GM18508 (cell line): Measurements from ENCODE around the gene ADCYAP1R1.
"Not testable (repeated sequence)": the region's sequence is repeated elsewhere in the genome, so short reads cannot be mapped to it uniquely, and the experiment has no call there.

Experiments
- ATAC-seq: cut with Tn5 transposase; IDR thresholded peaks from one replicate; pipeline ENCODE4 v1.9.1; 2021; ENCODE audit warnings: moderate number of reproducible peaks; ENCODE audit not compliant: insufficient read depth, unreplicated experiment

The ADCYAP1R1 gene

DNA sequence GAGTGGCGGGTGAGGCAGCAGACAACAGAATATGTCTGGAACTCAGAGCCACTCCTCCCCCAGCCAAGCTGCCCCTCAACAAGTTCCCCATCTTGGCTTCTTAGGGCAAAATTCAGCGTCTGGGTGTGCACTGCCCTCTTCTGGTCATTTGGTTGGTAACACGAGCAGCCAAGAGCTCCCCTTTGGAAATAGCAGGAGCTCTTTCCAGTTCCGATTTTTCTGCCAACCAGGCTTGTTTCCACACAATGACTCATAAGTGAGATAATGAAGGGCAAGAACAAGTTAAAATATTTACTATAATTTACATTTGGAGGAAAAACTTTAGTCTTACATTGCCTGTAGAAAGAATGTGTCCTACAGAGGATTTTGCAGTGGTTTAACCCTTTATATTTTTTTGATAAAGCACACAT lies 70.5 kb downstream of the ADCYAP1R1 start:
- ATAC-seq, result no peak

- ATAC-seq, result no peak
Observed at GRCh38 chr7:31123321-31123720, 71.2 kb downstream of the ADCYAP1R1 start.

GRCh38 chr7:31123726-31124125 lies 71.6 kb downstream of the ADCYAP1R1 start:
- ATAC-seq, result no peak

DNA sequence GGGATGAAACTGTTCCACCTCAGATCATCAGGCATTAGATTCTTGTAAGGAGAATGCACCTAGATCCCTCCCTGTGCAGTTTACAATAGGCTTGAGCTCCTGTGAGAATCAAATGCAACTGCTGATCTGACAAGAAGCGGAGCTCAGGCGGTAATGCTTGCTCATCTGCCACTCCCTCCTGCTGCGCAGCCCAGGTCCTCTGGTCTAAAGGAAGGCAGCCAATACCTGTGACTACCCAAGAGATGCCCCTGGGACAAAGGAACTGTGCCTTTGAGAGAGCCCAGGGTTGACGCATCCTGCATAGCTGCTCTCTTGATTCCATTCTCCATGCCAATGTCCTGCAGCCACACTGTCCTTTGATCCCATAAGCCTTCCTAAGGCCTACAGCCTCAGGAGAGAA lies 73.1 kb downstream of the ADCYAP1R1 start:
- ATAC-seq, result no peak

DNA sequence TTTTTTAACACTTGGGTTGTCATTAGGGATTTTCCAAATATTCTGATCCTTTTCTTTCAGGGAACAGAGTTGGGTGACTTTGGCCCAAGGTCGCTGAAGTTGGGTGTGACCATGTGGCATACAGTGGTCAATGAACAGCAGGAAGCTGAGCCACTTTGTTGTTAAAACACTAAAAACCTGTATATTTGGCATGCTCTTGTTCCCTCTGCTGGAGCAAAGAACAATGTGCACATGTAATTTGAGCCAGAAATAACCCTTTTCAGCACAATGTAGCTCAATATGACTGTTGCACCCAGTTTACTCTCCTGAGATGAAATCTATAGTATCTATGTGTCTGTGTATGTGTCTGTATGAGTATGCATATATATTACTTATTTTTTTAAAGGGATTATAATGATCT lies 74.9 kb downstream of the ADCYAP1R1 start:
- no peak for ATAC-seq

- ATAC-seq, result no peak
Observed at GRCh38 chr7:31129067-31129466, 77.0 kb downstream of the ADCYAP1R1 start.

DNA sequence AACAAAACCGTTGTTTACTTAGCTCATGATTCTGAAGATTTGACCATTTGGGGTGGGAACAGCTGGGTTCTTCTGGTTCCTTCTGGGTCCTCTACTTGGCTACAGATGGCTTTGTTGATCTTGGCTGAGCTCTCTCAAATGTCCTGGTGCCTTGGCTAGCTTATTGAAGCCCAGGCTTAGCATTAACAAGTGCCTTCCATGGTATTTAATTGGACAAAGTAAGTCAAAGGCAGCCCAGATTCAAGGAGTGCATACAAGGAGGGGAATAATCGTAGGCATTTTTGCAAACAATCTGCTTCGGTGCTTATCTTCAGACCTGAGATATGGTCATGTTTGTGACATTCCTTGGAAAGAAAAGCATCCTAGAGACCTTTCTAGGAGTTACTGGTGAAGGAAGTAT lies 81.4 kb downstream of the ADCYAP1R1 start:
- ATAC-seq, result no peak

DNA sequence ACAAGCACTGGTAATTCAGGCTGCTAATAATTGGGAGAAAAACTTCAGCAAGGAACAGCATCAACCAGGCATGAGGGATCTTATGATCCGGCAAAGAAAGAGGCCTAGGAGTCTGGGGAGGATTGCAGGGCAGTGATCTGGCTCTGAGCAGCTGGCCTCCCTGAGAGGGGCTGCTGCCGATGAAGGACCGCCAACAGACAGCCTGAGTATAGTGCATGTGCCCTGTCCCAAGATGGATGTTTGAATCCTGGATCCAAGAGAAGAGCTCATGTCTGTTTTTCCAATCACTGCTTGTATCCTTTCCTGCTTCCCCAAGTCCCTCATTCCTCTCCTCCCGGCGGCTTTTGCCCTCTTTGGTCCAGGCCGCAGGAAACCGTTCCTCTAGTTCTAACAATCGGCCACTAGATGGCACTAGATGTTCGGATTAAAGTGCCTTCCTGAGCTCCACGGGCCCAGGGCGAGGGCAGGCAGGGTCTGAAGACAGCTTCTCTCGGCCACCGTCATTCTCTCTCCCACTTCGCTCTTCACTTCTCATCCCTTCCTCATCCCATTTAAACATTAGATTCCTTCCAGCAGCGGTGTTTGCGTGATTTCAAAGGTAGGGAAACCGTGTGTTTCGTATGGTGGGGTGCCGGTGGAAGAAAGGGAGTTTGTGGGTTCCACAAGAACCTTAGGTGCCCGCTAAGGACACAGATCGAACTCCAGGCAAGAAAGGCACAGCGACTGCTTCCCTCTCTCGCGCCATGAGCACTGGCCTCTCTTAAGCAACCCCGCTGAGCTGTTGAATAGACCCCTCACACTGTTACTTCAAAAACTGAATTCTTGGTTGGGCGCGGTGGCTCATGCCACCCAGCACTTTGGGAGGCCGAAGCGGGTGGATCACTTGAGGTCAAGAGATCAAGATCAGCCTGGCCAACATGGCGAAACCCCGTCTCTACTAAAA lies 82.4 kb downstream of the ADCYAP1R1 start:
- no peak for ATAC-seq

DNA sequence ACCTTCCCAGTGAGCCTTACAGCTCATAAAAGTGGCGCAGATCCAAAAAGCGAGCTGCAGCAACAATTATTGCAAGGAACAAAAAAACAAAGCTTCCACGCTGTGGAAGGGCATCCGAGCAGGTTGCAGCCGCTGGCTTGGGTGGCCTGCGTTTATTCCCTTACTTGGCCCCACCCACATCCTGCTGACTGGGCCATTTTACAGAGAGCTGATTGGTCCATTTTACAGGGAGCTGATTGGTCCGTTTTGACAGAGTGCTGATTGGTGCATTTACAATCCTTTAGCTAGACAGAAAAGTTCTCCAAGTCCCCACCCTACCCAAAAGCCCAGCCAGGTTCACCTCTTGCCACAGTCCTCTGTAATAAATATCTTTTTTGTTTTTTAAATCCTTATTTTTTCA lies 85.1 kb downstream of the ADCYAP1R1 start:
- no peak for ATAC-seq

- no peak for ATAC-seq
Observed at GRCh38 chr7:31145339-31145738, 93.2 kb downstream of the ADCYAP1R1 start.

GRCh38 chr7:31146030-31146429 lies 93.9 kb downstream of the ADCYAP1R1 start:
- no peak for ATAC-seq

GRCh38 chr7:31146538-31146937 lies 94.4 kb downstream of the ADCYAP1R1 start:
- ATAC-seq, result no peak

DNA sequence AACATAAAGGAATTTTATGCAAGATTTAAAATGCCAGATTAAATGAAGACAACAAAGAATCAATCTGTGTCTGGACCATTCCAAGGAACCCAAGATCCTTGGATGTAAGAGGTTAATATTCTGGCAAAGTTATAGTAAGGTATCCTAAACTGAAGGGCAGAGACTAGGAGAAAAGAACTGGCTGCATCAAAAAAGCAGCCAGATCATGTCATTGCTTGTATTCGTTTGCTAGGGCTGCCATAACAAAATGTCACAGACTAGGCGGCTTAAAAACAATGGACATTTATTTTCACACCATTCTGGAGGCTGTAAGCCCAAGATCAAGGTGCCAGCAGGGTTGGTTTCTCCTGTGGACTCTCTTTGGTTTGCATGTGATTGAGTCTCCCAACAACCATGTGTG lies 99.7 kb downstream of the ADCYAP1R1 start:
- ATAC-seq, result no peak

GRCh38 chr7:31153318-31153717 lies 101.2 kb downstream of the ADCYAP1R1 start:
- ATAC-seq, result not testable (repeated sequence)

DNA sequence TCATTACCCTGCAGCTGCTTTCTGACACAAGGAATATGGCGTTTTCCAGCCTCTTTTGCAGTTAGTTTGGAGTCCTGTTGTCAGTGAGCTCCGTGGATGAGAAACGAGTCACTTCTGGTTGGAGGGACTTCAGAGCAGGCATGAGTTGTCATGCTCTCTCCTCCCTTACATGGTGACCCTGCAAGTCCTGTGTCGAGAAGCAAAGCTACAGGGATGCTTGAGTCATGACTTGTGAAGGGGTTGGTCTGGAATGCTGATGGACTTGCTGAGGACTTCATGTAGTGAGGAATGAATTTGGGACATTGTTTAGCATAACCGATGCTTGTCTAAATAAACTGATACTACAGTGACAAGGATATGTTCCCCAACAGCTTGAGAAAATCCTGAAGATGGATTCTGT lies 108.8 kb downstream of the ADCYAP1R1 start:
- ATAC-seq, result no peak
